ENCODE data around the gene ZC3HAV1L.

The ZC3HAV1L gene

GRCh38 chr7:139034855-139035585, 822 bp downstream of the ZC3HAV1L start:
- H3K9me3 ChIP-seq (ENCODE audit: control insufficient read depth, low read length) = no peaks in the 10 kb centered on the region
- peak overlapping the region; percentile 87 for H3K9ac ChIP-seq (ENCODE audit: low read length)
- peaks cover 5% of the 10 kb centered on the region for H3K79me1 ChIP-seq (replicated peaks; ENCODE audit: low read length, poor library complexity, severe bottlenecking)
- H2BK12ac ChIP-seq (ENCODE audit: low read length in 2 of 2) = peak overlapping the region in 1 of 2 experiments; percentile 95
- H3K4me2 ChIP-seq (ENCODE audit: low read length, poor library complexity, severe bottlenecking) = peak overlapping the region; percentile 93
- peak overlapping the region in 1 of 2 experiments; percentile 100 for H3K14ac ChIP-seq (ENCODE audit: low read length in 2 of 2)
- peaks cover 16 to 30% of the 10 kb centered on the region in 2 experiments for H3K36me3 ChIP-seq (ENCODE audit: control insufficient read depth in 1 of 2, insufficient read depth in 2 of 2, low read depth in 1 of 2, low read length in 2 of 2)
- H2BK5ac ChIP-seq (ENCODE audit: low read depth, low read length, poor library complexity, severe bottlenecking) = no peak overlapping the region
- H2BK15ac ChIP-seq (ENCODE audit: low read depth, poor library complexity, severe bottlenecking) = peak overlapping the region; percentile 77
- peak overlapping the region; percentile 16 for H2AK5ac ChIP-seq (ENCODE audit: low read length, severe bottlenecking)
- H2AFZ ChIP-seq (ENCODE audit: low read depth, low read length) = peak overlapping the region; percentile 84
- peak; percentile 52 for DNase-seq
- peaks cover 19% of the 10 kb centered on the region for H3K4me1 ChIP-seq (ENCODE audit: control insufficient read depth, insufficient read depth, low read depth, low read length)
- H3K4ac ChIP-seq (ENCODE audit: low read depth in 1 of 2, low read length in 2 of 2) = peak overlapping the region in 1 of 2 experiments; percentile 90
- WGBS = 17% methylated on average over 37 of the region's 47 CpGs
- peak overlapping the region; percentile 64 for H2BK120ac ChIP-seq (ENCODE audit: low read depth, low read length)
- no peaks in the 10 kb centered on the region for H3K27me3 ChIP-seq (ENCODE audit: control insufficient read depth in 1 of 2, insufficient read depth in 1 of 2, low read length in 2 of 2)
- H4K91ac ChIP-seq (ENCODE audit: low read length) = peak overlapping the region; percentile 96
- H3K4me3 ChIP-seq (ENCODE audit: insufficient read depth in 1 of 2, low read depth in 1 of 2, low read length in 2 of 2) = peak overlapping the region; percentile 83 to 93
- H3K18ac ChIP-seq (ENCODE audit: low read depth in 1 of 2, low read length in 2 of 2) = peak overlapping the region; percentile 99 to 100
- H3K23ac ChIP-seq (ENCODE audit: low read length in 2 of 2) = peak overlapping the region in 1 of 2 experiments; percentile 100
- H3K27ac ChIP-seq (ENCODE audit: low read length, poor library complexity, severe bottlenecking) = no peak overlapping the region
- H4K8ac ChIP-seq (ENCODE audit: low read length) = peak overlapping the region; percentile 97

- Histone ChIP-seq H4K8ac (ENCODE audit: low read length) (no peak overlapping the region), H2AK5ac (ENCODE audit: low read length, severe bottlenecking) (no peak overlapping the region), H3K9me3 (ENCODE audit: control insufficient read depth, low read length) (no peaks in the 10 kb centered on the region), H3K4ac (ENCODE audit: low read depth in 1 of 2, low read length in 2 of 2) (no peak overlapping the region), H3K9ac (ENCODE audit: low read length) (peak overlapping the region; percentile 87), H3K79me1 (replicated peaks; ENCODE audit: low read length, poor library complexity, severe bottlenecking) (peaks cover 6% of the 10 kb centered on the region), H2AFZ (ENCODE audit: low read depth, low read length) (no peak overlapping the region), H4K91ac (ENCODE audit: low read length) (no peak overlapping the region), H3K14ac (ENCODE audit: low read length in 2 of 2) (no peak overlapping the region), H2BK5ac (ENCODE audit: low read depth, low read length, poor library complexity, severe bottlenecking) (no peak overlapping the region), H2BK12ac (ENCODE audit: low read length in 2 of 2) (no peak overlapping the region), H3K23ac (ENCODE audit: low read length in 2 of 2) (no peak overlapping the region), H2BK15ac (ENCODE audit: low read depth, poor library complexity, severe bottlenecking) (no peak overlapping the region), H3K18ac (ENCODE audit: low read depth in 1 of 2, low read length in 2 of 2) (no peak overlapping the region), H3K4me3 (ENCODE audit: insufficient read depth in 1 of 2, low read depth in 1 of 2, low read length in 2 of 2) (peak overlapping the region in 1 of 2 experiments; percentile 83), H3K4me1 (ENCODE audit: control insufficient read depth, insufficient read depth, low read depth, low read length) (peaks cover 19% of the 10 kb centered on the region), H3K4me2 (ENCODE audit: low read length, poor library complexity, severe bottlenecking) (peak overlapping the region; percentile 27), H2BK120ac (ENCODE audit: low read depth, low read length) (no peak overlapping the region), H3K27ac (ENCODE audit: low read length, poor library complexity, severe bottlenecking) (no peak overlapping the region), H3K36me3 (ENCODE audit: control insufficient read depth in 1 of 2, insufficient read depth in 2 of 2, low read depth in 1 of 2, low read length in 2 of 2) (peaks cover 16 to 37% of the 10 kb centered on the region in 2 experiments), H3K27me3 (ENCODE audit: control insufficient read depth in 1 of 2, insufficient read depth in 1 of 2, low read length in 2 of 2) (no peaks in the 10 kb centered on the region)
- 80% methylated on average over 5 of the region's 5 CpGs for WGBS
- peak; percentile 26 for DNase-seq
These were observed 1.5 kb downstream of the ZC3HAV1L start for GRCh38 chr7:139034336-139034735.

- WGBS = 100% methylated on average over 6 of the region's 6 CpGs
- H4K8ac ChIP-seq (ENCODE audit: low read length) = no peak overlapping the region
- H3K36me3 ChIP-seq (ENCODE audit: control insufficient read depth in 1 of 2, insufficient read depth in 2 of 2, low read depth in 1 of 2, low read length in 2 of 2) = peaks cover 16 to 43% of the 10 kb centered on the region in 2 experiments
- H3K4me1 ChIP-seq (ENCODE audit: control insufficient read depth, insufficient read depth, low read depth, low read length) = peaks cover 19% of the 10 kb centered on the region
- peak overlapping the region in 1 of 2 experiments; percentile 83 for H3K4me3 ChIP-seq (ENCODE audit: insufficient read depth in 1 of 2, low read depth in 1 of 2, low read length in 2 of 2)
- H3K14ac ChIP-seq (ENCODE audit: low read length in 2 of 2) = peak overlapping the region in 1 of 2 experiments; percentile 0
- no peaks in the 10 kb centered on the region for H3K9me3 ChIP-seq (ENCODE audit: control insufficient read depth, low read length)
- no peak overlapping the region for H2AFZ ChIP-seq (ENCODE audit: low read depth, low read length)
- H2AK5ac ChIP-seq (ENCODE audit: low read length, severe bottlenecking) = no peak overlapping the region
- H3K27ac ChIP-seq (ENCODE audit: low read length, poor library complexity, severe bottlenecking) = no peak overlapping the region
- no peak overlapping the region for H3K4ac ChIP-seq (ENCODE audit: low read depth in 1 of 2, low read length in 2 of 2)
- H2BK5ac ChIP-seq (ENCODE audit: low read depth, low read length, poor library complexity, severe bottlenecking) = no peak overlapping the region
- peaks cover 6% of the 10 kb centered on the region for H3K79me1 ChIP-seq (replicated peaks; ENCODE audit: low read length, poor library complexity, severe bottlenecking)
- H2BK15ac ChIP-seq (ENCODE audit: low read depth, poor library complexity, severe bottlenecking) = no peak overlapping the region
- no peak overlapping the region for H4K91ac ChIP-seq (ENCODE audit: low read length)
- H3K4me2 ChIP-seq (ENCODE audit: low read length, poor library complexity, severe bottlenecking) = no peak overlapping the region
- no peak overlapping the region for H3K9ac ChIP-seq (ENCODE audit: low read length)
- H3K23ac ChIP-seq (ENCODE audit: low read length in 2 of 2) = peak overlapping the region in 1 of 2 experiments; percentile 16
- peak overlapping the region in 1 of 2 experiments; percentile 34 for H2BK12ac ChIP-seq (ENCODE audit: low read length in 2 of 2)
- H3K18ac ChIP-seq (ENCODE audit: low read depth in 1 of 2, low read length in 2 of 2) = peak overlapping the region in 1 of 2 experiments; percentile 0
- no peak for DNase-seq
- no peaks in the 10 kb centered on the region for H3K27me3 ChIP-seq (ENCODE audit: control insufficient read depth in 1 of 2, insufficient read depth in 1 of 2, low read length in 2 of 2)
- no peak overlapping the region for H2BK120ac ChIP-seq (ENCODE audit: low read depth, low read length)
These were observed 2.3 kb downstream of the ZC3HAV1L start for GRCh38 chr7:139033346-139034114.

GRCh38 chr7:139032473-139032872, 3.4 kb downstream of the ZC3HAV1L start:
- H3K4me2 ChIP-seq (ENCODE audit: low read length, poor library complexity, severe bottlenecking) = no peak overlapping the region
- H3K27me3 ChIP-seq (ENCODE audit: control insufficient read depth in 1 of 2, insufficient read depth in 1 of 2, low read length in 2 of 2) = no peaks in the 10 kb centered on the region
- DNase-seq = no peak
- peaks cover 16 to 52% of the 10 kb centered on the region in 2 experiments for H3K36me3 ChIP-seq (ENCODE audit: control insufficient read depth in 1 of 2, insufficient read depth in 2 of 2, low read depth in 1 of 2, low read length in 2 of 2)
- H3K9me3 ChIP-seq (ENCODE audit: control insufficient read depth, low read length) = no peaks in the 10 kb centered on the region
- no peak overlapping the region for H2AK5ac ChIP-seq (ENCODE audit: low read length, severe bottlenecking)
- H3K4me1 ChIP-seq (ENCODE audit: control insufficient read depth, insufficient read depth, low read depth, low read length) = peaks cover 19% of the 10 kb centered on the region
- no peak overlapping the region for H4K8ac ChIP-seq (ENCODE audit: low read length)
- no peak overlapping the region for H2BK5ac ChIP-seq (ENCODE audit: low read depth, low read length, poor library complexity, severe bottlenecking)
- no peak overlapping the region for H3K18ac ChIP-seq (ENCODE audit: low read depth in 1 of 2, low read length in 2 of 2)
- no peak overlapping the region for H4K91ac ChIP-seq (ENCODE audit: low read length)
- no peak overlapping the region for H3K14ac ChIP-seq (ENCODE audit: low read length in 2 of 2)
- H3K23ac ChIP-seq (ENCODE audit: low read length in 2 of 2) = no peak overlapping the region
- H2BK120ac ChIP-seq (ENCODE audit: low read depth, low read length) = no peak overlapping the region
- 100% methylated on average over 1 of the region's 4 CpGs for WGBS
- no peak overlapping the region for H3K4me3 ChIP-seq (ENCODE audit: insufficient read depth in 1 of 2, low read depth in 1 of 2, low read length in 2 of 2)
- H2AFZ ChIP-seq (ENCODE audit: low read depth, low read length) = no peak overlapping the region
- H2BK12ac ChIP-seq (ENCODE audit: low read length in 2 of 2) = no peak overlapping the region
- H3K9ac ChIP-seq (ENCODE audit: low read length) = no peak overlapping the region
- no peak overlapping the region for H3K4ac ChIP-seq (ENCODE audit: low read depth in 1 of 2, low read length in 2 of 2)
- H3K27ac ChIP-seq (ENCODE audit: low read length, poor library complexity, severe bottlenecking) = no peak overlapping the region
- peaks cover 6% of the 10 kb centered on the region for H3K79me1 ChIP-seq (replicated peaks; ENCODE audit: low read length, poor library complexity, severe bottlenecking)
- no peak overlapping the region for H2BK15ac ChIP-seq (ENCODE audit: low read depth, poor library complexity, severe bottlenecking)

Data from mesenchymal stem cell (in vitro differentiated cells and primary cell).